ENCODE measurements around the gene AP1M1.

DNA sequence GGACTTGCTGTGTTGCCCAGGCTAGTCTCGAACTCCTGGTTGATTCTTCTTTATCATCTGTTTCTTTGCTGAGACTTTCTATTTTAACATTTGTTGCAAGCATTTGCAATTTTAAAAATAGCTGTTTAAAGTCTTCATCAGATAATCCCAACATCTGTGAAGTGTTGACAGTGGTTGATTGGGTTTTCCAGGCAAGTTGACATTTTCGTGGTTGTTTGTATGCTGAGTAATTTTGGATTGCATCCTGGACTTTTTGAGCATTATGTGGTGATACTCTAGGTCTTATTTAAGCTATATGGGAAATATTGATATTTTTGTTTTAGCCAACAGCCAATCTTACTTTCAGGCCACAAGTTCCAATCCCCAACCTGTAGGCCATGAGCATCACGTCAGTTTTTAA is 25.1 kb downstream of the AP1M1 start:
- TF ChIP-seq USF1 (IDR thresholded peaks at IDR 0.05): no peak
- no peak for TF ChIP-seq EGR1 (IDR thresholded peaks at IDR 0.05)
- TF ChIP-seq CREB1 (IDR thresholded peaks at IDR 0.05; ENCODE audit: low read depth): no peak
- TF ChIP-seq, protein P1, sequence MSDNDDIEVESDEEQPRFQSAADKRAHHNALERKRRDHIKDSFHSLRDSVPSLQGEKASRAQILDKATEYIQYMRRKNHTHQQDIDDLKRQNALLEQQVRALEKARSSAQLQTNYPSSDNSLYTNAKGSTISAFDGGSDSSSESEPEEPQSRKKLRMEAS (IDR thresholded peaks at IDR 0.05): no peak
- TF ChIP-seq TAF1 (IDR thresholded peaks at IDR 0.05; ENCODE audit: low read depth): no peak
- no peak for TF ChIP-seq RAD21 (IDR thresholded peaks at IDR 0.05; ENCODE audit: low read depth)
- TF ChIP-seq YY1 (IDR thresholded peaks at IDR 0.05; ENCODE audit: low read depth): no peak
- TF ChIP-seq EP300 (IDR thresholded peaks at IDR 0.05; ENCODE audit: borderline replicate concordance): no peak
- TF ChIP-seq, protein P2, sequence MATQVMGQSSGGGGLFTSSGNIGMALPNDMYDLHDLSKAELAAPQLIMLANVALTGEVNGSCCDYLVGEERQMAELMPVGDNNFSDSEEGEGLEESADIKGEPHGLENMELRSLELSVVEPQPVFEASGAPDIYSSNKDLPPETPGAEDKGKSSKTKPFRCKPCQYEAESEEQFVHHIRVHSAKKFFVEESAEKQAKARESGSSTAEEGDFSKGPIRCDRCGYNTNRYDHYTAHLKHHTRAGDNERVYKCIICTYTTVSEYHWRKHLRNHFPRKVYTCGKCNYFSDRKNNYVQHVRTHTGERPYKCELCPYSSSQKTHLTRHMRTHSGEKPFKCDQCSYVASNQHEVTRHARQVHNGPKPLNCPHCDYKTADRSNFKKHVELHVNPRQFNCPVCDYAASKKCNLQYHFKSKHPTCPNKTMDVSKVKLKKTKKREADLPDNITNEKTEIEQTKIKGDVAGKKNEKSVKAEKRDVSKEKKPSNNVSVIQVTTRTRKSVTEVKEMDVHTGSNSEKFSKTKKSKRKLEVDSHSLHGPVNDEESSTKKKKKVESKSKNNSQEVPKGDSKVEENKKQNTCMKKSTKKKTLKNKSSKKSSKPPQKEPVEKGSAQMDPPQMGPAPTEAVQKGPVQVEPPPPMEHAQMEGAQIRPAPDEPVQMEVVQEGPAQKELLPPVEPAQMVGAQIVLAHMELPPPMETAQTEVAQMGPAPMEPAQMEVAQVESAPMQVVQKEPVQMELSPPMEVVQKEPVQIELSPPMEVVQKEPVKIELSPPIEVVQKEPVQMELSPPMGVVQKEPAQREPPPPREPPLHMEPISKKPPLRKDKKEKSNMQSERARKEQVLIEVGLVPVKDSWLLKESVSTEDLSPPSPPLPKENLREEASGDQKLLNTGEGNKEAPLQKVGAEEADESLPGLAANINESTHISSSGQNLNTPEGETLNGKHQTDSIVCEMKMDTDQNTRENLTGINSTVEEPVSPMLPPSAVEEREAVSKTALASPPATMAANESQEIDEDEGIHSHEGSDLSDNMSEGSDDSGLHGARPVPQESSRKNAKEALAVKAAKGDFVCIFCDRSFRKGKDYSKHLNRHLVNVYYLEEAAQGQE (IDR thresholded peaks at IDR 0.05; ENCODE audit: low read depth): no peak
- no peak for TF ChIP-seq NFIC (IDR thresholded peaks at IDR 0.05)
- no peak for TF ChIP-seq FOXM1 (IDR thresholded peaks at IDR 0.05; ENCODE audit: borderline replicate concordance, low read depth)
- TF ChIP-seq CEBPB (IDR thresholded peaks at IDR 0.05): no peak
- TF ChIP-seq ZBTB7A (IDR thresholded peaks at IDR 0.05; ENCODE audit: low read depth): no peak
- TF ChIP-seq TEAD4 (IDR thresholded peaks at IDR 0.05): no peak

Measured in Ishikawa (cell line).